HG02588 (cell line): ENCODE measurements around the gene EIF1AX.
"Not testable (repeated sequence)": the region's sequence is repeated elsewhere in the genome, so short reads cannot be mapped to it uniquely, and the experiment has no call there.

Experiments used
- ATAC-seq: cut with Tn5 transposase; IDR thresholded peaks from one replicate; pipeline ENCODE4 v1.9.1; 2021; ENCODE audit warnings: mild to moderate bottlenecking, moderate library complexity; ENCODE audit not compliant: unreplicated experiment

The EIF1AX gene

GRCh38 chrX:20141281-20142220, at the start of gene EIF1AX:
TSS of gene EIF1AX (minus strand) at chrX:20141838. CDS start at chrX:20141640, 198 bp downstream.
- ATAC-seq = peak; percentile 98

GRCh38 chrX:20189171-20189570, 47.5 kb upstream of the EIF1AX start:
- ATAC-seq = no peak

GRCh38 chrX:20181598-20182329, 40.1 kb upstream of the EIF1AX start:
- ATAC-seq = no peak

- no peak for ATAC-seq
These were observed 35.5 kb upstream of the EIF1AX start for GRCh38 chrX:20177093-20177492.

GRCh38 chrX:20173856-20174255, 32.2 kb upstream of the EIF1AX start:
- no peak for ATAC-seq

- ATAC-seq = no peak
These were observed 31.7 kb upstream of the EIF1AX start for GRCh38 chrX:20173313-20173712.

- no peak for ATAC-seq
These were observed 30.2 kb upstream of the EIF1AX start for GRCh38 chrX:20171887-20172286.

- not testable (repeated sequence) for ATAC-seq
These were observed 20.9 kb upstream of the EIF1AX start for GRCh38 chrX:20162516-20162915.

GRCh38 chrX:20159797-20160385, 18.3 kb upstream of the EIF1AX start:
- no peak for ATAC-seq

GRCh38 chrX:20151689-20152088, 10.1 kb upstream of the EIF1AX start:
- ATAC-seq = no peak

GRCh38 chrX:20149326-20149725, 7.7 kb upstream of the EIF1AX start:
- no peak for ATAC-seq

- ATAC-seq = no peak
These were observed 5.9 kb upstream of the EIF1AX start for GRCh38 chrX:20147561-20147960.

- ATAC-seq = no peak
These were observed 2.9 kb upstream of the EIF1AX start for GRCh38 chrX:20144491-20144890.

GRCh38 chrX:20143561-20143960, 1.9 kb upstream of the EIF1AX start:
- no peak for ATAC-seq

- ATAC-seq = no peak
These were observed 1.5 kb upstream of the EIF1AX start for GRCh38 chrX:20143111-20143510.

GRCh38 chrX:20140420-20140819, 1.2 kb downstream of the EIF1AX start:
- ATAC-seq = no peak

GRCh38 chrX:20139966-20140365, 1.7 kb downstream of the EIF1AX start:
- ATAC-seq = no peak

GRCh38 chrX:20135944-20136343, 5.7 kb downstream of the EIF1AX start:
- no peak for ATAC-seq

GRCh38 chrX:20132666-20133065, 9.0 kb downstream of the EIF1AX start:
- no peak for ATAC-seq

GRCh38 chrX:20130357-20130756, 11.3 kb downstream of the EIF1AX start:
- no peak for ATAC-seq

- ATAC-seq = no peak
These were observed 12.1 kb downstream of the EIF1AX start for GRCh38 chrX:20129547-20129946.

- ATAC-seq = no peak
These were observed 13.0 kb downstream of the EIF1AX start for GRCh38 chrX:20128670-20129069.
